LNCAP (cell line): Measurements from ENCODE around the gene BOD1L1.

Source experiments
- TF ChIP-seq, protein P1 (sequence below): fragments of 450-650 bp; IDR thresholded peaks from 2 replicates; pipeline ENCODE4 v1.5.1; 2017; ENCODE audit warnings: mild to moderate bottlenecking

Gene BOD1L1

DNA sequence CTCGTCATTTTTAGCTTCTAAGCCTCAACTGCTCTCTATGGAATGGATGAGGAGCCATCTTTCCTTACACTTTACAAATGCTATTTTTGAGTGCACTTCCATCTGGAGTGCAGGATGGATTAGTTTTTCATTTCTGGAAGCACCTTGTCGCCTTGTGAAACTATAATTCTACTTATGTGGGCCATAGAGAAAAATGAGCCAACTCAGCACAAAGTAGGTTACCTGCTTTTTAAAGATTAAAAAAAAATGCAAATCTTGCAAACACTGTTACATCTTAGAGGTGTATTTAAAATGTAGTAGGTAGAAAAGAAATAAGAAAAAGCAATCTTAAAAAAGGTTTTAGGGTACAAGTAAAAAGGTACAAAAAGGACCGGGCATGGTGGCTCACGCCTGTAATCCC is 10.9 kb downstream of the BOD1L1 start:
- TF ChIP-seq, protein P1, sequence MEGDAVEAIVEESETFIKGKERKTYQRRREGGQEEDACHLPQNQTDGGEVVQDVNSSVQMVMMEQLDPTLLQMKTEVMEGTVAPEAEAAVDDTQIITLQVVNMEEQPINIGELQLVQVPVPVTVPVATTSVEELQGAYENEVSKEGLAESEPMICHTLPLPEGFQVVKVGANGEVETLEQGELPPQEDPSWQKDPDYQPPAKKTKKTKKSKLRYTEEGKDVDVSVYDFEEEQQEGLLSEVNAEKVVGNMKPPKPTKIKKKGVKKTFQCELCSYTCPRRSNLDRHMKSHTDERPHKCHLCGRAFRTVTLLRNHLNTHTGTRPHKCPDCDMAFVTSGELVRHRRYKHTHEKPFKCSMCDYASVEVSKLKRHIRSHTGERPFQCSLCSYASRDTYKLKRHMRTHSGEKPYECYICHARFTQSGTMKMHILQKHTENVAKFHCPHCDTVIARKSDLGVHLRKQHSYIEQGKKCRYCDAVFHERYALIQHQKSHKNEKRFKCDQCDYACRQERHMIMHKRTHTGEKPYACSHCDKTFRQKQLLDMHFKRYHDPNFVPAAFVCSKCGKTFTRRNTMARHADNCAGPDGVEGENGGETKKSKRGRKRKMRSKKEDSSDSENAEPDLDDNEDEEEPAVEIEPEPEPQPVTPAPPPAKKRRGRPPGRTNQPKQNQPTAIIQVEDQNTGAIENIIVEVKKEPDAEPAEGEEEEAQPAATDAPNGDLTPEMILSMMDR = no peak

DNA sequence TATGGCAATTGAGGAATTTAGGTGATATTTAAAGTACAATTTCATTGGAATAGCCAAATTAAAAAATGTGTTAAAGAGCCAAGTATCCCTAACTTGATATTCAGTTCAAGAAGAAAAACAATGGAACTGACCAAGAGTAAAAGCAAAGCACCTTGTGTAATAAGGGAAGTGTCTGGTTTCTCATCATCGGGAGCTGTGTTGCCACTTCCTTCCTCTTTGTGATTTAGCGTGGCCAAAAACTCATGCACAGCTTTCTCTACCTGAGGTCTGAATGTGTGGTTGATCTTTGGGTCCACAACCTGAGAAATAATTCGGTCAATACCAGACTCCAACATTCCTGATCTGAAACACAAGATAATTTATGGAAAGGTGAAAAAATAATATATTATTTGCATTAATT is 12.4 kb downstream of the BOD1L1 start:
- TF ChIP-seq, protein P1 = no peak

DNA sequence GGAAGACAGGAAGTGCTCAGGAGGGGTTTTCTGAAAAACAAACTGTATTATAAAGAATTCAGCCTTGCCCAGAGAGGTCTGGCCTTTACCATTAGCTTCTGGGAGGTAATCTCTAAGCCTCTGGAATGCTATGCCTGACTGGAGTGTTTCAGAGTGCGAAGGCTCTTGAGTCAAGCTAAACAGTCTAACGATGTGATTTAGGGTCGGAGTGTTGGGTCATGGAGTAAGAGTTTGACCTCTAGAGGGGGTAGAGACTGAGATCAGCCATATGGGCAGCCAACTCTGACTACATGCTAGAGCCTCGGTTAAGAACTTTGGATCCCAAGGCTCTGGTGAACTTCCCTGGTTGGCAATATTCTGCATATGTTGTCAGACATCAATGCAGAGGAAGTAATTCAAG is 15.0 kb downstream of the BOD1L1 start:
- TF ChIP-seq, protein P1 = no peak

DNA sequence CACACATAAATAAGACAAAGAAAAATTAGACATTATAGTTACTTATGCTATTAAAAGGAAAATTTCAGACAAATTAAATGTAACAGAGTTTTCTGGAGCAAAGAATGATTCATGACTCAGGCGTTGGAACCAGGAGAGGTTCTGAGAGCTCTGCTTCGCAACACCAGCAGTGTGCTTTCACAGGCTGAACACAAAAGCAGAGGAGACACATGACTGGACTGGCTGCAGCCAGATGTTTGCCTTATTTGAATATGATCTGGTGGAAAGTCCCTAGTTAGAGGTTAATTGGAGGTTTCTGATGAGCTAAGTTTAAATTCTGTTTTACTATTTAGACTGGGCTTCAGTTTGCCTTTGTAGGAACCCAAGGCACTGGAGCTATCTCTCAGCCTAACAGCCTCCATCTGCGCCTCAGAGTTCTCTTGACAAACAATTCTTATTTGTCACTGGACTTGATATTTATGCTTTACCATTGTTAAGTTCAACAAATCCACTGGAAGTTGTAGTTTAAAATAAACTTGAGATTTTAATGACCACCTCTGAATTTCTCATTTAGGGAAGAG is 16.2 kb downstream of the BOD1L1 start:
- TF ChIP-seq, protein P1 = no peak

DNA sequence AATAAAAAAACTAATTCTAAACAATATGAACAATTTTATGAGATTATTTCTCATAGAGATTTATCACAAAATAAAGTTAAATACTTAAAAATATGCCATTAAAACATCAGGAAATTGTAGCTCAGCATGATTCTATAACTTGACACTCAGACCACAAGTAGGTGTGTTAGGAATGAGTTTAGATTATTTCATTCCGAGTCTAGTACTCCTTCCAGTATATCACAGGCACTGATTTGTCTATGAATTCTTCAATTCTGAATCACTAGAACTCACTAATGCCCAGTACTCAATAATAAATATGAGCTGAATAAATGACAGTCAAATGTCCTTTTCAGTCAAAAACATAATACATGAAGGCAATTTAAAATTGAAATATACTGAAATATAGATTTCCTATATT is 22.2 kb downstream of the BOD1L1 start:
- TF ChIP-seq, protein P1 = no peak

DNA sequence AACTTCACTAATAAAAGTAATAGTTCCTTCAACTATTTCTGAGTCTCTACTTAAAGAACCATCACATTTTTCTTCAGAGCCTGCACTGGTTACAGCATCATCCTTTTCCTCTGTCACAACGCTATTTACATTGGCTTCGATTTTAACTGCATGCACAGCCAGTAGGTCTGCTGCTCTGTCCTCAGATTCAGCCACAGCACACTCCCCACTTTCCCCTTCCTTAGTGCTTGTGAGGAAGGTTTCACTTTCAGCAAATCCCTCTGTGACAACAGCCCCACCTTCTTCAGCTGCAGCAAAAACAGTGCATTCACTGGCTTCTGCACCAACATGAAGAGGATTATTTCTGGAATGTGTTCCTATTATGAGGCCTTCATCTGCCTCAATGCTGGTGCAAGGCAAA is 25.7 kb downstream of the BOD1L1 start:
- TF ChIP-seq, protein P1 = no peak

DNA sequence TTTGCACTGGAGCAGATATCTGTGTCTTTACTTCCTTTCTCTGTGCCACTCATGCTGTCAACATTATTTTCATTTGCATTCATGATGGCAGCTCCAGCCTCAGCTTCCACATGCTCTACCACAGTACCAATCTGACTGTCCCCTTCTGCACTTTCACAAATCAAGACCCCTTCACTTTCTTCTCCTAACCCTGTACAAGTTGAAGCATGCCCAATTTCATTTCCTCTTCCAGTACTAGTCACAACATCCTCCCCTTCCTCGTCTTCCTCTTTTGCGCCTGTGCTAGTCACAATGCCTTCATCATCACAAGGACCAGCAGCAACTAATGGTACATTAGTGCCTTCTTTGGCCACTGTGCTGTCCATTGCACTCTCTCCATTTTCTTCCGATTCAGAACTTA is 26.5 kb downstream of the BOD1L1 start:
- TF ChIP-seq, protein P1 = no peak

DNA sequence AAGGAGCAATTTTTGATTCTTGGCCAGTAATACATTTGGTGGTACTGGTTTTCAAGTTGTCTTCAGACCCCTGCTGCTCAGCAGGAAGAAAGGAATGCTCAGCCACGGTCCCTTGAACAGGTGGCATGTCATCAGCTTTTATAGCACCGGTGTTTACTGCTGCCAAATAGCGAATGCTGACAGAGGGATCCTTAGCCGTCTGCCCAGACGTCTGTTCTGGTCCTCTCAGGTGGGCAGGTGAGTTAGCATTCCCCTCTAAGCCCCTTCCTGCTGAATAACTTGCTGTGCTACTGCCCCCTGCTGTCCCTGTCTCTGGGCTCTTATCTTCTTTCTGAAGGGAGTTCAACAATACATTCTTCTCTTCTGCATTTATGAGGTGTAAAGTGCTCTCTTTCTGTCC is 28.4 kb downstream of the BOD1L1 start:
- TF ChIP-seq, protein P1 = peak; percentile 37
